Fibroblast of skin of right biceps (primary cell): ENCODE data around the gene SUFU.

ENCODE experiments used
- DNase-seq: peaks from one replicate; pipeline ENCODE4 v3.0.0-alpha.2; 2013

Gene SUFU

GRCh38 chr10:102621443-102622325 lies 117.9 kb downstream of the SUFU start:
- DNase-seq: no peak

DNA sequence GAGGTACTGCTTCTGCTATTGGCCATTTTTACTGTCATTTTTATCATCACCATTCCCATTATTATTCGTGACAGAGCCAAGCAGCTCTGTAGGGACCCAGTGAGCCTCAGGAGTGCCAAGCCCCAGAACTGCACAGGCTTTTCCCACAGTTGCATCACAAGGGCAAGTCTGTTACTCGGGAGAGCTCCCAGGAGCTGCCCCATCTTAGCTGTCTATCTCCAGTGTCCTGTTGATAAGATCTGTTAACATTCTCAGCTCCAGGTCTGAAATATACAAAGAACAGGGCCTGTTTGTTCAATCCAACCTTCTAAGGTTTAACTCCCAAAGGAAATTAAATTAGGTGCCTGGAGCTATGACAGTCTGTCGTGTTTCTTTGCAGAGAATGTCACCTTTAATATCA lies 120.3 kb downstream of the SUFU start:
- no peak for DNase-seq

DNA sequence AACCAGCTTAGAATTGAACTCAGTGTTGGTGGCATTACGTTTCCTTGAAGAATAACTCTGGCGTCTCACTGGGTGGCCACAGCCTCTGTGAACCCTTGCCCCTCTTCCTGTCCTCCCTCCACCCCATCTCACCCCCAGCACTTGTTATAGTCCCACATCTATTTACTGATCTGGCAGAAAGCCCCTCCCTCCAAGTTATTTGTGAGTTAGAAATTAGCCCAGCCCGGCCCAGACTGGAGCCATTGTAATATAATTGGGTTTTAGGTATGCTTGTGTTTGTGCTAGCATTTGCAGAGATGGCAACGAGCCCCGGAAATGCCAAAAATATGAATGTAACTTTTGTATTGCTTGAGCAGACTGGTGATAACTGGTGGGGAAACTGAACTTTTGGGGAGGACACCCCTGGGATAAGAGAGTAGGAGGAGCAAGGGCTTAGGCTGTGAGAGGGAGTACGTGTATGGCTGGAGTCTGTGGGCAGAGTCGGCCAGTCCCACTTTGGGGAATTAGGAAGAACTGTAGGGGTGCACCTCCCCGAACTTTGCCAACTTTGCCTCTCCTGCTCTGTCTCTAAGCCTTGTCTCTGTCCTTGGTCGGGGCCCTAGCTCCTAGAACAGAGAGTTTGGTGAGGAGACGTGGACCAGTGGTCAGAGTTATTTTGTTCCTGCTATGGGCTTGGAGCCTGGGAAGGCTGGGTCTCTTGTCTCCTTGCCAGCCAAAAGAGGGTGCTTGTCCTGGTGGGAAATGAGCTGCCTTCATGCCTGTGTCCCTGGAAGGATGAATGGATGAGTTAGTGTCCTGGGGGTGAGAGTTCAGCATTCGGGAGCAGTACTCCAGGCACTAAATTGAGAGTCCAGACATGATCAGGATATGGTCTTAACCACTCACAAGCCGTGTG lies 121.2 kb downstream of the SUFU start:
- DNase-seq: no peak

GRCh38 chr10:102626026-102626685 lies 122.4 kb downstream of the SUFU start:
- DNase-seq: no peak

GRCh38 chr10:102627291-102627735 lies 123.5 kb downstream of the SUFU start:
- DNase-seq: no peak

GRCh38 chr10:102627736-102628293 lies 124.0 kb downstream of the SUFU start:
- DNase-seq: peak; percentile 77

DNA sequence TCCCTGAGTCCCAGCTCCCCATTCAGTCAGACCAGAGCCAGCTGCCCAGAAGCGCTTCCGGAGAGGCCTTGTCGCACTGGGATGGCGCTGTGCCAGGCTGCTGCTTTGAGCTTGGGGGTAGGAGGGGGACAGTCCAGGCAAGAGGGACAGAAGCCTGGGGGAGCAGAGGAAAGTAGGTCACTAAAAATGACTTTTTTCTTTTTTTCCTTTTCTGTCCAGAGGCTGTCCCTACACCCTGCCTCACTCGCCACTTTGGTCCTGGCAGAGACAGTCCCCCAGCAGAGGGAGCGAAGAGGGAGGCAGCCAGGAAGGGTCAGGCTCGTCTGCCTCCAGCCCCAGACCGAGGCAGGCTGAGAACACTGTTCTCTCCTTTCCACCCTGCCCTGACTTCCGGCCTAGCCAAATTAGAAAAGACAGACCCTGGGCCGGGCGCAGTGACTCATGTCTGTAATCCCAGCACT lies 124.7 kb downstream of the SUFU start:
- DNase-seq: peak; percentile 32

DNA sequence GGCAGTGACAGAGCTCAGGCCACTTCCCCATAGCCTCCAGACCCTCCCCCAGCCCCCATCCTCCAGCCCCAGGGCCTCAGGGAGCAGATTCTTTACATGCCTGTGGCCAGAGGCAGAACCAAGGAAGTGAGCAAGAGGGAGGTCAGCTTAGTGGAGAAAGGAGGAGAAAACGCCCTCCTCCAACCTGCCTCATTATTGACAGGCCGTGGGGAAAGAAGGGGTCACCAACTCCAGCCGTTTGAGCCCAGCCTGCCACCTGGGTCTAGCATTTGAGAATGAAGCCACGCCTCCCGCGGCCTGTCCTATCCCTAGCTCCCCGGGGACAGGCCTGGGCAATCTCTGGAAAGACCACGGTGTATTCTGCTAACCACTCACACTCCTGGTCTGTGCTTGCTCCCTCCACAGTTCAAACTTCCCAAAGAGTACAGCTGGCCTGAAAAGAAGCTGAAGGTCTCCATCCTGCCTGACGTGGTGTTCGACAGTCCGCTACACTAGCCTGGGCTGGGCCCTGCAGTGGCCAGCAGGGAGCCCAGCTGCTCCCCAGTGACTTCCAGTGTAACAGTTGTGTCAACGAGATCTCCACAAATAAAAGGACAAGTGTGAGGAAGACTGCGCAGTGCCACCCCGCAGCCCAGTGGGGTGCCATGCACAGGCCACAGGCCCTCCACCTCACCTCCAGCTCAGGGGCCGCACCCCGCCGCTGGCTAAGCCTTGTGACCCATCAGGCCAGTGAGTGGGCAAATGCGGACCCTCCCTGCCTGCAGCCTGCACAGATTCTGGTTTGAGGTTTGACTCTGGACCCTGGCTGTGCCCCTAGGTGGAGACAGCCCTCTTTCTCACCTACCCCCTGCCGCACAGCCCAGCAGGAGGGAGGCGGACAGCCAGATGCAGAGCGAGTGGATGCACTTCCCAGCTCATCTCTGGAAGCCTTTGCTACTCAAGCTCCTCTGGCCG lies 126.2 kb downstream of the SUFU start:
- DNase-seq: peak; percentile 95

DNA sequence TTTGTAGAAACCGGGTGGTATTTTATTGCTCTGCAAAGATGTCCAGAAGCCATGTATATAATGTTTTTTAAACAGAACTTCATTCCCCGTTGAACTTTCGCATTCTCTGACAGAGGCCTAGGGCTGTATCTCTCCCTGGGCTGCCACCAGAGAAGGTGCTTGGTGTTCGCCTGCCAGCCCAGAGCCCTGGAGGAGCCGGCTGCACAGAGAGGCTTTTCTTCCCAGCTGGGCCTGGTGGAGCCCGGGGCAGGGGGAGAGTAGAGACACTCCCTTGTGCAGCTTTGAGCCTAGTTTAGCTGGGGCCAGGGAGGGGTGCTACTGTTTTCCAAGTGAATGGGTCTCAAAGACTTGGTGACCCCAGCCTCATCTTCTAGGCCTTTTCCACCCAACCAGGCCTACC lies 126.9 kb downstream of the SUFU start:
- DNase-seq: no peak

GRCh38 chr10:102631525-102632393 lies 128.0 kb downstream of the SUFU start:
- DNase-seq: no peak

DNA sequence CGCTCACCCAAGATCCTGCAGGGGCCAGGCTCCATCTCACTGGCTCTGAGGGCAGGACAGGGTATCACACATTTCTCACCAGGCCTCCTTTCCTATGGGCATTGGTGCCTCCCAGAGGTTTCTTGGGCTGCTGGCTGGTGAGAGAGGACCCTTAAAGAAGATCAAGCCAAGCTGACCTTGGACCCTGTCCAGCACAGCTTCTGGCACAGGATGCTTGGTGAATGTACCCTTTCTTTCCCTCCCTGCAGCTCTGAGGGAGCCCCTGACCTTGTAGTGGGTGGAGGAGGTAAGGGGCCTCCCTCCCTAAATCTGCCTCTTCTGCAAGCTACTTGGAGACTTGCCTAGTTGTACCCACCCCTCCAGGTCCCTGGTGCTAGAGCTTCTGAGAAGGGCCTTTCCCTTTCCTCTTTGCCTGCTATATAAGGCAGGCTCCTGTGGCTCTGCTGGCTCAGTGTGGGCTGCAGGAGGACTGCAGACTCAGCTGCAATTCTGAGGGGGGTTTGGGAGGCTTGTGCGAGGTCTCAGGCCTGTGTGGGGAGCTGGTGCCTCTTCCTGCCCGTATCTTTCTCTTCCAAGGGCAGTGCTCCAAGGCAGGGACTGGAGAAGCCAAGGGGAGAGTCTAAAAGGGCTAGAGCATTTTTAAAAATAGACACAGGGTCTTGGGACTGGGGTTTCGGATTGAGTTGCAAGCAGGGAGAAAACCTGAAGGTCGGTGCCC lies 128.8 kb downstream of the SUFU start:
- DNase-seq: peak; percentile 63

DNA sequence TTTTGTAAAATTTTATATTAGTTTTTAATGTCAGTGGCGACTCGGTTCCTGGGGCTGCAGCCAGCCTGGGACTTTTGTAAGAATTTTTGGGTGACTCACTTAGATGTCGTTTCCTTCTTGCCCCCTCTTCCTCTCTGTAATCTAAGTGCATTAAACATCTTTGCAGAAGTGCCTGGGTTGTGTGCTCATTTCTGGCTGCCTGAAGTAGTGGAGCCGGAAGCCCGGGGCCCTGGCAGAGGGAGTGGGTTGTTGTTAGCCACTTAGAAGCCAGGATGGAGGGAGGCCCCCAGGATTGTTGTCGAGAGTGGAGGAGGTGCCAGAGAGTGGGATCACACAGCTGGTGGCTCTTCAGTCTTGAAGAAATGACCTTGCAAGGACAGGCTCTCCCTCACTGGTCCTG lies 129.5 kb downstream of the SUFU start:
- peak; percentile 87 for DNase-seq

DNA sequence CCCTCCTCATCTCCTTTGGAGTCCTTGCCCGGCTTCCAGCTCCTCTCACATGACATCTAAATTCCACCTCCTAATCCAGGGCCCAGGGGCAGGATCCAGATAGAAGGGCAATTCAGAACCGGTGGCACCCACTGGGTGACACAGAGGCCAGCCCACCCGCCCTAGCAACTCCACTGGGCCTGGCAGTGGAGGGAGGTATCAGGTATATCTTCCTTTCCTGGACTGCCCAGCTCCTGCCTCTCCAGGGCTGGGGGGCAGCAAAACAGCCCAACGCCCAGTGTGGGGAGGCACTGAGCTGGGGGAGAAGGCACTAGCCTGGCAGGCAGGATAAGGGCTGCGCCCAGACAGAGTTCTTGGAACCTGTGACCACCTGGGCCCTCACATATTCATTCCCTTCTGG lies 130.1 kb downstream of the SUFU start:
- no peak for DNase-seq

DNA sequence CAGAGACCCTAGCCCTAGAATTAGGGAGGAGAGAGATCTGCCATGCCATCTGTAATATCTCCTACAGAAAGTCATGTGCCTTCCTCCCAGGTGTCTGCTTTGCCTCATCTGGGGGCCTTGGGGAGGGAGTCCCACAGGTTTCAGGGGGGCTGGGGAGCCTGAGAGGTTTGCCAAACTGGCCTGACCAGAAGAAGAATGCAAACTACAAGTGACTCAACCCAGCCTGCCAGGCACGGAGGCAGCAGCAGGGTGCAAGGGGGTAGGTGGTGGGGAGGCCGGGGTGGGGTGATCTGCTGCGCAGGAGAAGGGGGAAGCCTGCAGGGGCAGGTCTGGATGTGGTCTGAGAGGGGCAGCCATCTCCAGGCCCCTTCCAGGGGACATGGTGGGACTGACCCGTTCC lies 130.9 kb downstream of the SUFU start:
- DNase-seq: no peak

- no peak for DNase-seq
Measured at GRCh38 chr10:102635377-102635776, 131.6 kb downstream of the SUFU start.

- no peak for DNase-seq
Measured at GRCh38 chr10:102639537-102639936, 135.8 kb downstream of the SUFU start.

GRCh38 chr10:102641402-102641801 lies 137.6 kb downstream of the SUFU start:
- no peak for DNase-seq

GRCh38 chr10:102641880-102642735 lies 138.3 kb downstream of the SUFU start:
- peak; percentile 98 for DNase-seq
